Measurements from ENCODE around the gene TNFSF13B. TPM values are rescaled to one million over a fixed set of nuclear protein-coding genes. Genes with fewer than 3 reads are reported as not detected.

Gene TNFSF13B
- total RNA-seq, 1 experiment from 2014 or later = 1.4 TPM

DNA sequence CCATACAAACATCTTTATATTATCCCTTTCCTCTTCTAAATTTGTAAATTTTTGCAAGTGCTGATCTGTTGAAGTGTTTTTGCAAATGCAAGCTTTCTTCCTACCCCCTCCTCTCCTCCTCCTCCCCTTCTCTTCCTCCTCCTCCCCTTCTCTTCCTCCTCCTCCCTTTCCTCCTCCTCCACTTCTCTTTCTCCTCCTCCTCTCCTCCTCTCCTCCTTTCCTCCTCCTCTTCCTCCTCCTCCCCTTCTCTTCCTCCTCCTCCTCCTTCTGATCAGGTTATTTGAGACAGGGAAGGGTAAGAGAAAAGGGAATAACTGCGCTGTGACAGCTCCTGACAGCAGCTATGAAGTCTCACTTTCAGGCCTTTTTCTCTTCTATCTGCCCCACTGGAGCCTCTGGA, 8.9 kb downstream of the TNFSF13B start:
- no peak for TF ChIP-seq SIN3A (IDR thresholded peaks at IDR 0.05; ENCODE audit: borderline replicate concordance, insufficient read depth, low read depth, low read length)
- TF ChIP-seq, protein P1, sequence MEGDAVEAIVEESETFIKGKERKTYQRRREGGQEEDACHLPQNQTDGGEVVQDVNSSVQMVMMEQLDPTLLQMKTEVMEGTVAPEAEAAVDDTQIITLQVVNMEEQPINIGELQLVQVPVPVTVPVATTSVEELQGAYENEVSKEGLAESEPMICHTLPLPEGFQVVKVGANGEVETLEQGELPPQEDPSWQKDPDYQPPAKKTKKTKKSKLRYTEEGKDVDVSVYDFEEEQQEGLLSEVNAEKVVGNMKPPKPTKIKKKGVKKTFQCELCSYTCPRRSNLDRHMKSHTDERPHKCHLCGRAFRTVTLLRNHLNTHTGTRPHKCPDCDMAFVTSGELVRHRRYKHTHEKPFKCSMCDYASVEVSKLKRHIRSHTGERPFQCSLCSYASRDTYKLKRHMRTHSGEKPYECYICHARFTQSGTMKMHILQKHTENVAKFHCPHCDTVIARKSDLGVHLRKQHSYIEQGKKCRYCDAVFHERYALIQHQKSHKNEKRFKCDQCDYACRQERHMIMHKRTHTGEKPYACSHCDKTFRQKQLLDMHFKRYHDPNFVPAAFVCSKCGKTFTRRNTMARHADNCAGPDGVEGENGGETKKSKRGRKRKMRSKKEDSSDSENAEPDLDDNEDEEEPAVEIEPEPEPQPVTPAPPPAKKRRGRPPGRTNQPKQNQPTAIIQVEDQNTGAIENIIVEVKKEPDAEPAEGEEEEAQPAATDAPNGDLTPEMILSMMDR (IDR thresholded peaks at IDR 0.05) = no peak
- TF ChIP-seq, protein P2, sequence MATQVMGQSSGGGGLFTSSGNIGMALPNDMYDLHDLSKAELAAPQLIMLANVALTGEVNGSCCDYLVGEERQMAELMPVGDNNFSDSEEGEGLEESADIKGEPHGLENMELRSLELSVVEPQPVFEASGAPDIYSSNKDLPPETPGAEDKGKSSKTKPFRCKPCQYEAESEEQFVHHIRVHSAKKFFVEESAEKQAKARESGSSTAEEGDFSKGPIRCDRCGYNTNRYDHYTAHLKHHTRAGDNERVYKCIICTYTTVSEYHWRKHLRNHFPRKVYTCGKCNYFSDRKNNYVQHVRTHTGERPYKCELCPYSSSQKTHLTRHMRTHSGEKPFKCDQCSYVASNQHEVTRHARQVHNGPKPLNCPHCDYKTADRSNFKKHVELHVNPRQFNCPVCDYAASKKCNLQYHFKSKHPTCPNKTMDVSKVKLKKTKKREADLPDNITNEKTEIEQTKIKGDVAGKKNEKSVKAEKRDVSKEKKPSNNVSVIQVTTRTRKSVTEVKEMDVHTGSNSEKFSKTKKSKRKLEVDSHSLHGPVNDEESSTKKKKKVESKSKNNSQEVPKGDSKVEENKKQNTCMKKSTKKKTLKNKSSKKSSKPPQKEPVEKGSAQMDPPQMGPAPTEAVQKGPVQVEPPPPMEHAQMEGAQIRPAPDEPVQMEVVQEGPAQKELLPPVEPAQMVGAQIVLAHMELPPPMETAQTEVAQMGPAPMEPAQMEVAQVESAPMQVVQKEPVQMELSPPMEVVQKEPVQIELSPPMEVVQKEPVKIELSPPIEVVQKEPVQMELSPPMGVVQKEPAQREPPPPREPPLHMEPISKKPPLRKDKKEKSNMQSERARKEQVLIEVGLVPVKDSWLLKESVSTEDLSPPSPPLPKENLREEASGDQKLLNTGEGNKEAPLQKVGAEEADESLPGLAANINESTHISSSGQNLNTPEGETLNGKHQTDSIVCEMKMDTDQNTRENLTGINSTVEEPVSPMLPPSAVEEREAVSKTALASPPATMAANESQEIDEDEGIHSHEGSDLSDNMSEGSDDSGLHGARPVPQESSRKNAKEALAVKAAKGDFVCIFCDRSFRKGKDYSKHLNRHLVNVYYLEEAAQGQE (IDR thresholded peaks at IDR 0.05; ENCODE audit: insufficient read depth in 1 of 2, low read depth in 2 of 2, low read length in 1 of 2) = no peak
- no peak for TF ChIP-seq TCF7L2 (IDR thresholded peaks at IDR 0.05; ENCODE audit: low read depth, low read length)
- no peak for TF ChIP-seq POLR2AphosphoS5 (IDR thresholded peaks at IDR 0.05; ENCODE audit: low read depth, low read length)
- Histone ChIP-seq H3K27ac (ENCODE audit: low read length) (no peak overlapping the region), H3K4me3 (ENCODE audit: low read depth in 2 of 2, low read length in 2 of 2) (no peak overlapping the region), H3K9me3 (ENCODE audit: control insufficient read depth, insufficient read depth, low read depth, low read length) (no peaks in the 10 kb centered on the region), H3K36me3 (ENCODE audit: control insufficient read depth, insufficient read depth, low read length) (no peaks in the 10 kb centered on the region), H3K27me3 (ENCODE audit: control insufficient read depth, insufficient read depth, low read length) (no peaks in the 10 kb centered on the region), H3K4me1 (ENCODE audit: control insufficient read depth, insufficient read depth, low read length) (no peaks in the 10 kb centered on the region)
- ATAC-seq (no peak), DNase-seq (ENCODE audit: low read depth, low spot score) (no peak)
- CTCF ChIA-PET = no interaction called here
- intact Hi-C loops (cut with micrococcal nuclease; ENCODE audit: unreplicated experiment) (no loop called here), in situ Hi-C loops (cut with HindIII; ENCODE audit: low pct_unique_long_range_greater_than_20kb, low sequenced_read_pairs) (no loop called here)
- POLR2A ChIA-PET = no interaction called here
- BruUV-seq (replicated peaks) = no TSS peak

- H3K27me3 ChIP-seq (ENCODE audit: control insufficient read depth, insufficient read depth, low read length) = no peaks in the 10 kb centered on the region
- intact Hi-C loops (cut with micrococcal nuclease; ENCODE audit: unreplicated experiment) (no loop called here), in situ Hi-C loops (cut with HindIII; ENCODE audit: low pct_unique_long_range_greater_than_20kb, low sequenced_read_pairs) (no loop called here)
- POLR2A ChIA-PET = no interaction called here
- no TSS peak for BruUV-seq (replicated peaks)
- H3K9me3 ChIP-seq (ENCODE audit: control insufficient read depth, insufficient read depth, low read depth, low read length) = no peaks in the 10 kb centered on the region
- ATAC-seq (no peak), DNase-seq (ENCODE audit: low read depth, low spot score) (no peak)
- no peak for TF ChIP-seq POLR2AphosphoS5 (IDR thresholded peaks at IDR 0.05; ENCODE audit: low read depth, low read length)
- no peak for TF ChIP-seq TCF7L2 (IDR thresholded peaks at IDR 0.05; ENCODE audit: low read depth, low read length)
- TF ChIP-seq, protein P1 (IDR thresholded peaks at IDR 0.05) = no peak
- no peak for TF ChIP-seq SIN3A (IDR thresholded peaks at IDR 0.05; ENCODE audit: borderline replicate concordance, insufficient read depth, low read depth, low read length)
- TF ChIP-seq, protein P2 (IDR thresholded peaks at IDR 0.05; ENCODE audit: insufficient read depth in 1 of 2, low read depth in 2 of 2, low read length in 1 of 2) = no peak
- H3K36me3 ChIP-seq (ENCODE audit: control insufficient read depth, insufficient read depth, low read length) = no peaks in the 10 kb centered on the region
- CTCF ChIA-PET = no interaction called here
- no peak overlapping the region for H3K4me3 ChIP-seq (ENCODE audit: low read depth in 2 of 2, low read length in 2 of 2)
- H3K4me1 ChIP-seq (ENCODE audit: control insufficient read depth, insufficient read depth, low read length) = no peaks in the 10 kb centered on the region
- no peak overlapping the region for H3K27ac ChIP-seq (ENCODE audit: low read length)
Measured at GRCh38 chr13:108281901-108282300, 12.4 kb downstream of the TNFSF13B start.
